H9 (cell line): ENCODE measurements around the gene SETDB1. TPM values are rescaled to one million over a fixed set of nuclear protein-coding genes. Genes with fewer than 3 reads are reported as not detected.

Experiments used
- DNase-seq: peaks from one replicate; pipeline ENCODE4 v3.0.0-alpha.2; 2017
- H2AFZ ChIP-seq: one replicate; pipeline ENCODE4 v1.6.1; 2013; ENCODE audit warnings: mild to moderate bottlenecking, low read length, control low read depth, moderate library complexity
- H2AK5ac ChIP-seq: 2 replicates; pipeline ENCODE4 v1.6.1; 2013; ENCODE audit warnings: low read length, control low read depth, mixed read lengths; ENCODE audit not compliant: insufficient read length
- H2BK120ac ChIP-seq: one replicate; pipeline ENCODE4 v1.6.1; 2013; ENCODE audit warnings: low read depth, mild to moderate bottlenecking, low read length, control low read depth, inconsistent platforms; ENCODE audit not compliant: poor library complexity, severe bottlenecking
- H2BK12ac ChIP-seq: 2 replicates; pipeline ENCODE4 v1.6.1; 2013; ENCODE audit warnings: low read length, control low read depth, mixed read lengths, low read depth; ENCODE audit not compliant: insufficient read length
- H2BK15ac ChIP-seq: 2 replicates; pipeline ENCODE4 v1.6.1; 2013; ENCODE audit warnings: low read depth, low read length, control low read depth
- H2BK20ac ChIP-seq: one replicate; pipeline ENCODE4 v1.6.1; 2013; ENCODE audit warnings: low read depth, mild to moderate bottlenecking, low read length, control low read depth, inconsistent platforms; ENCODE audit not compliant: poor library complexity, severe bottlenecking
- H2BK5ac ChIP-seq: 2 replicates; pipeline ENCODE4 v1.6.1; 2013; ENCODE audit warnings: low read length, control low read depth, mixed read lengths; ENCODE audit not compliant: insufficient read length
- H3K14ac ChIP-seq: 2 replicates; pipeline ENCODE4 v1.6.1; 2013; ENCODE audit warnings: low read length, control low read depth; ENCODE audit not compliant: insufficient read depth
- H3K18ac ChIP-seq: 2 replicates; pipeline ENCODE4 v1.6.1; 2013; ENCODE audit warnings: low read depth, mild to moderate bottlenecking, mixed read lengths, low read length, control low read depth; ENCODE audit not compliant: insufficient read length
- H3K23ac ChIP-seq: 2 replicates; pipeline ENCODE4 v1.6.1; 2013; ENCODE audit warnings: low read length, control low read depth, mixed read lengths, low read depth; ENCODE audit not compliant: insufficient read length
- H3K23me2 ChIP-seq: 2 replicates; pipeline ENCODE4 v1.6.1; 2013; ENCODE audit warnings: low read depth, mild to moderate bottlenecking, mixed read lengths, low read length, control low read depth; ENCODE audit not compliant: insufficient read length, poor library complexity, severe bottlenecking
- H3K27ac ChIP-seq: 2 replicates; pipeline ENCODE4 v1.5.1; 2013; ENCODE audit warnings: low read length, control low read depth, mixed read lengths, low read depth; ENCODE audit not compliant: insufficient read length
- H3K27me3 ChIP-seq: 2 replicates; pipeline ENCODE4 v1.6.1; 2013; ENCODE audit warnings: low read length, control low read depth, inconsistent platforms; ENCODE audit not compliant: insufficient read depth
- H3K4ac ChIP-seq: 2 replicates; pipeline ENCODE4 v1.6.1; 2013; ENCODE audit warnings: low read depth, mild to moderate bottlenecking, control low read depth, inconsistent platforms, low read length, moderate library complexity
- H3K4me1 ChIP-seq: 2 replicates; pipeline ENCODE4 v1.6.1; 2013; ENCODE audit warnings: low read length, control low read depth, inconsistent platforms; ENCODE audit not compliant: insufficient read depth
- H3K4me2 ChIP-seq: 2 replicates; pipeline ENCODE4 v1.6.1; 2013; ENCODE audit warnings: low read length, control low read depth, mixed read lengths; ENCODE audit not compliant: insufficient read length, insufficient read depth
- H3K56ac ChIP-seq: 2 replicates; pipeline ENCODE4 v1.6.1; 2013; ENCODE audit warnings: low read depth, mild to moderate bottlenecking, mixed read lengths, low read length, control low read depth; ENCODE audit not compliant: insufficient read length
- H3K79me1 ChIP-seq: 2 replicates; pipeline ENCODE4 v1.6.1; 2013; ENCODE audit warnings: low read depth, mild to moderate bottlenecking, moderate library complexity, low read length, control low read depth, inconsistent platforms; ENCODE audit not compliant: insufficient read depth, poor library complexity, severe bottlenecking
- H3K79me2 ChIP-seq: 2 replicates; pipeline ENCODE4 v1.6.1; 2013; ENCODE audit warnings: low read length, control low read depth, inconsistent platforms; ENCODE audit not compliant: insufficient read depth
- H3K9ac ChIP-seq: 2 replicates; pipeline ENCODE4 v1.6.1; 2013; ENCODE audit warnings: low read length, control low read depth, mixed read lengths; ENCODE audit not compliant: insufficient read length; ENCODE audit errors: extremely low read depth
- H3K9me3 ChIP-seq: one replicate; pipeline ENCODE4 v1.6.1; 2013; ENCODE audit warnings: low read depth, low read length, inconsistent platforms; ENCODE audit not compliant: control insufficient read depth
- H3T11ph ChIP-seq: one replicate; pipeline ENCODE4 v1.6.1; 2013; ENCODE audit warnings: mild to moderate bottlenecking, low read length, control low read depth, inconsistent platforms
- H4K20me1 ChIP-seq: one replicate; pipeline ENCODE4 v1.6.1; 2013; ENCODE audit not compliant: control insufficient read depth, insufficient read length, insufficient read depth
- H4K5ac ChIP-seq: 2 replicates; pipeline ENCODE4 v1.6.1; 2013; ENCODE audit warnings: low read depth, mild to moderate bottlenecking, mixed read lengths, low read length, control low read depth; ENCODE audit not compliant: insufficient read length
- H4K8ac ChIP-seq: replicated peaks from 2 replicates; pipeline ENCODE4 v1.6.1; 2013; ENCODE audit warnings: low read length, control low read depth, mixed read lengths, low read depth; ENCODE audit not compliant: insufficient read length
- H4K91ac ChIP-seq: 2 replicates; pipeline ENCODE4 v1.6.1; 2013; ENCODE audit warnings: low read depth, mild to moderate bottlenecking, moderate library complexity, mixed read lengths, low read length, control low read depth; ENCODE audit not compliant: insufficient read length
- H3K27ac Mint-ChIP-seq, 3 experiments: 2 replicates in 2 of 3; 3 replicates in 1 of 3; pipeline ENCODE4 v1.8.0; 2020 to 2021; ENCODE audit warnings: mixed read lengths in 3 of 3, mild to moderate bottlenecking in 1 of 3, moderate library complexity in 1 of 3
- H3K27me3 Mint-ChIP-seq: 2 replicates; pipeline ENCODE4 v1.8.0; 2021; ENCODE audit warnings: low read depth, mild to moderate bottlenecking, moderate library complexity, mixed read lengths
- H3K36me3 Mint-ChIP-seq, 3 experiments: 2 replicates in 2 of 3; 3 replicates in 1 of 3; pipeline ENCODE4 v1.8.0; 2020 to 2021; ENCODE audit warnings: low read depth in 3 of 3, mixed read lengths in 3 of 3; ENCODE audit not compliant: insufficient read depth in 1 of 3
- H3K4me1 Mint-ChIP-seq, 2 experiments: 2 replicates each; pipeline ENCODE4 v1.8.0; 2020; ENCODE audit warnings: mixed read lengths in 2 of 2
- H3K4me3 Mint-ChIP-seq, 2 experiments: 2 replicates in 1 of 2; 3 replicates in 1 of 2; pipeline ENCODE4 v1.8.0; 2020 to 2021; ENCODE audit warnings: mild to moderate bottlenecking in 2 of 2, mixed read lengths in 2 of 2, moderate library complexity in 1 of 2
- H3K9me3 Mint-ChIP-seq, 2 experiments: 2 replicates in 1 of 2; 3 replicates in 1 of 2; pipeline ENCODE4 v1.8.0; 2020; ENCODE audit warnings: mild to moderate bottlenecking in 2 of 2, mixed read lengths in 2 of 2, moderate library complexity in 1 of 2
- CTCF ChIP-seq: fragments of 200-600 bp; sonication (generic); conservative IDR thresholded peaks from 3 replicates; pipeline ENCODE4 v1.8.0; 2021; ENCODE audit warnings: antibody characterized with exemption, mild to moderate bottlenecking
- WGBS: extraction: QIAGEN DNeasy Blood & Tissue Kit; methylation state at CpG from one replicate; pipeline ENCODE4 v1.1.7; 2013; ENCODE audit warnings: missing lambda C conversion rate, low lambda C conversion rate, mixed read lengths; ENCODE audit not compliant: insufficient read length; ENCODE audit errors: extremely low coverage; 5-methylcytosine and 5-hydroxymethylcytosine counted together
- total RNA-seq: library from RNA; stranded (reverse); gene quantifications from 2 replicates; pipeline ENCODE4 v1.2.1, GENCODE V29; 2021

Gene SETDB1
- total RNA-seq, 1 experiment from 2014 or later = 62.1 TPM

- Mint-ChIP-seq H3K27me3 (no peaks in the 10 kb centered on the region; the same call in 1 of the 2 replicates), H3K4me1 (peaks cover 11 to 13% of the 10 kb centered on the region in 2 experiments), H3K4me3 (no peak overlapping the region), H3K36me3 (no peaks in the 10 kb centered on the region), H3K27ac (no peak overlapping the region), H3K9me3 (no peaks in the 10 kb centered on the region)
- no peak overlapping the region for H3K4ac ChIP-seq
- no peaks in the 10 kb centered on the region for H3K27me3 ChIP-seq
- no peak overlapping the region for H3K23ac ChIP-seq
- no peak overlapping the region for H3K9ac ChIP-seq
- H2BK12ac ChIP-seq = no peak overlapping the region
- H3K9me3 ChIP-seq = no peaks in the 10 kb centered on the region
- H3K18ac ChIP-seq = no peak overlapping the region
- H3K4me1 ChIP-seq = peaks cover 7% of the 10 kb centered on the region; the same call in 1 of the 2 replicates
- no peak overlapping the region for H3K56ac ChIP-seq
- no peak overlapping the region for H4K5ac ChIP-seq
- no peak overlapping the region for H2AK5ac ChIP-seq
- no peaks in the 10 kb centered on the region for H3K23me2 ChIP-seq
- H3K79me1 ChIP-seq = no peaks in the 10 kb centered on the region
- H3K79me2 ChIP-seq = no peaks in the 10 kb centered on the region
- H4K8ac ChIP-seq = no peak overlapping the region
- no peak for TF ChIP-seq CTCF
- no peaks in the 10 kb centered on the region for H4K20me1 ChIP-seq
- no peak overlapping the region for H3K27ac ChIP-seq
- no peak overlapping the region for H2AFZ ChIP-seq
- no peak overlapping the region for H2BK120ac ChIP-seq
- WGBS = no CpG with 5 or more reads among the region's 7 CpGs
- no peak overlapping the region for H2BK5ac ChIP-seq
- H3K14ac ChIP-seq = no peak overlapping the region
- H2BK20ac ChIP-seq = no peak overlapping the region
- DNase-seq = no peak
- H4K91ac ChIP-seq = no peak overlapping the region
- H3T11ph ChIP-seq = no peak overlapping the region
- no peak overlapping the region for H3K4me2 ChIP-seq
- H2BK15ac ChIP-seq = no peak overlapping the region
These were observed 8.8 kb upstream of the SETDB1 start for GRCh38 chr1:150917387-150917786.
